RWPE2 (cell line): ENCODE data around the gene TRERF1.

Experiments used
- ATAC-seq: fragments of 200-7000 bp; cut with Tn5 transposase; 3 replicates; pipeline ENCODE4 v1.9.1; 2021; ENCODE audit warnings: low read depth
- DNase-seq: peaks from one replicate; pipeline ENCODE4 v3.0.0-alpha.2; 2020; ENCODE audit warnings: low spot score
- H3K27ac ChIP-seq: fragments of 450-650 bp; 2 replicates; pipeline ENCODE4 v1.5.1; 2017; ENCODE audit warnings: mild to moderate bottlenecking; ENCODE audit not compliant: poor library complexity, severe bottlenecking
- H3K27me3 ChIP-seq: fragments of 250-450 bp; sonication (Bioruptor Pico); 2 replicates; pipeline ENCODE4 v1.5.1; 2021; ENCODE audit warnings: mild to moderate bottlenecking, moderate library complexity; ENCODE audit not compliant: insufficient read depth, poor library complexity, severe bottlenecking
- H3K36me3 ChIP-seq: fragments of 250-450 bp; sonication (Bioruptor Pico); 2 replicates; pipeline ENCODE4 v1.5.1; 2020; ENCODE audit warnings: low read depth, mild to moderate bottlenecking, moderate library complexity
- H3K4me1 ChIP-seq: fragments of 250-450 bp; sonication (Bioruptor Pico); 2 replicates; pipeline ENCODE4 v1.5.1; 2021; ENCODE audit warnings: mild to moderate bottlenecking, moderate library complexity; ENCODE audit not compliant: insufficient read depth, poor library complexity, severe bottlenecking
- H3K4me3 ChIP-seq: fragments of 250-450 bp; sonication (Bioruptor Pico); 2 replicates; pipeline ENCODE4 v1.5.1; 2021; ENCODE audit warnings: mild to moderate bottlenecking, moderate library complexity; ENCODE audit not compliant: severe bottlenecking
- H3K9me3 ChIP-seq: fragments of 250-450 bp; sonication (Bioruptor Pico); 2 replicates; pipeline ENCODE4 v1.5.1; 2021; ENCODE audit warnings: mild to moderate bottlenecking, moderate library complexity; ENCODE audit not compliant: severe bottlenecking
- TF ChIP-seq, protein P1 (sequence below): fragments of 450-650 bp; IDR thresholded peaks from one replicate; pipeline ENCODE4 v1.5.1; 2017; ENCODE audit warnings: mild to moderate bottlenecking, moderate library complexity; ENCODE audit not compliant: poor library complexity, severe bottlenecking

The TRERF1 gene

DNA sequence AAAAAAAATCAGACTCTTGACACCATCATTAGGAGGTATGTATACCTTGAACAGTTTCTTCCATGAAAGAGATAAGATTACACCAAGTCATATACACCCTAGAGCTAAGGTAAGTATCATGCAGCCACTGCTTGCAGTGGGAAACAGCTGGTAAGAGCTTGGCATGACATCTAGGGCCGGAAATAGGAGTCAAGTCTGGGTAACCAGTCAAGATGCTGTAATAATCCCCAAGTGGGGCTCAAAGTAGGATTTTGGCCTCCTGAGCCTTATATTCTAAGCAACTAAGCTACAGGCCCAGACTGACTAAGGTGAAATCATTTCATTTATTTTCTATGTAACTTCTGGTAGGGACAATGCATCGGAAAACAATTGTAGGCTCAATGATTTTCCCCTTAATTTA lies 23.9 kb downstream of the TRERF1 start:
- H3K4me1 ChIP-seq, result no peaks in the 10 kb centered on the region
- no peak overlapping the region for H3K4me3 ChIP-seq
- H3K36me3 ChIP-seq, result 0 out of 2 replicates have a peak, but pooled peaks cover 2% of the 10 kb centered on the region
- H3K27me3 ChIP-seq, result no peaks in the 10 kb centered on the region
- no peaks in the 10 kb centered on the region for H3K9me3 ChIP-seq
- DNase-seq, result no peak
- TF ChIP-seq, protein P1, sequence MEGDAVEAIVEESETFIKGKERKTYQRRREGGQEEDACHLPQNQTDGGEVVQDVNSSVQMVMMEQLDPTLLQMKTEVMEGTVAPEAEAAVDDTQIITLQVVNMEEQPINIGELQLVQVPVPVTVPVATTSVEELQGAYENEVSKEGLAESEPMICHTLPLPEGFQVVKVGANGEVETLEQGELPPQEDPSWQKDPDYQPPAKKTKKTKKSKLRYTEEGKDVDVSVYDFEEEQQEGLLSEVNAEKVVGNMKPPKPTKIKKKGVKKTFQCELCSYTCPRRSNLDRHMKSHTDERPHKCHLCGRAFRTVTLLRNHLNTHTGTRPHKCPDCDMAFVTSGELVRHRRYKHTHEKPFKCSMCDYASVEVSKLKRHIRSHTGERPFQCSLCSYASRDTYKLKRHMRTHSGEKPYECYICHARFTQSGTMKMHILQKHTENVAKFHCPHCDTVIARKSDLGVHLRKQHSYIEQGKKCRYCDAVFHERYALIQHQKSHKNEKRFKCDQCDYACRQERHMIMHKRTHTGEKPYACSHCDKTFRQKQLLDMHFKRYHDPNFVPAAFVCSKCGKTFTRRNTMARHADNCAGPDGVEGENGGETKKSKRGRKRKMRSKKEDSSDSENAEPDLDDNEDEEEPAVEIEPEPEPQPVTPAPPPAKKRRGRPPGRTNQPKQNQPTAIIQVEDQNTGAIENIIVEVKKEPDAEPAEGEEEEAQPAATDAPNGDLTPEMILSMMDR, result no peak
- H3K27ac ChIP-seq, result no peak overlapping the region
- no peak for ATAC-seq

DNA sequence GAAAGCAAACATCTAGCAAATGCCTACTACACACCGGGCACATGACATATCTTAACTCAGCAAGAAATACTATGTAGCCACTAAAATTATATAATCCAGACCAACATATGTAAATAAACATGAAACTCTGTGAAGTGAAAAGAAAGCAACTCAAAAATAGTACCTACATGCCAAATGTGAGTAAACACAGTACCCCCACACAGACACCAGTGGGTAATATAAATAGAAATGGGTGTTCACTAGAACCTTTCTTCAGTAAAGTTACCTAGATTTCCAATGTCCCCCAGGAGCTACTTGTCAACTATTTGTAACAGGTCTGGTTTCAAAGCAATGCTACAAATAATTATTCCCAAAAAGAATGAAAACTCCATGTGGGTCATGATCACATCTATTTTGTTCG lies 25.5 kb downstream of the TRERF1 start:
- no peak overlapping the region for H3K27ac ChIP-seq
- TF ChIP-seq, protein P1, result no peak
- H3K36me3 ChIP-seq, result no peaks in the 10 kb centered on the region
- H3K4me3 ChIP-seq, result no peak overlapping the region
- ATAC-seq, result no peak
- no peaks in the 10 kb centered on the region for H3K27me3 ChIP-seq
- no peak for DNase-seq
- no peaks in the 10 kb centered on the region for H3K9me3 ChIP-seq
- no peaks in the 10 kb centered on the region for H3K4me1 ChIP-seq

- no peak for ATAC-seq
- H3K27ac ChIP-seq, result no peak overlapping the region
- TF ChIP-seq, protein P1, result no peak
- no peak overlapping the region for H3K4me3 ChIP-seq
- no peak for DNase-seq
- H3K27me3 ChIP-seq, result no peaks in the 10 kb centered on the region
- H3K9me3 ChIP-seq, result no peaks in the 10 kb centered on the region
- H3K36me3 ChIP-seq, result no peaks in the 10 kb centered on the region
- H3K4me1 ChIP-seq, result no peaks in the 10 kb centered on the region
Measured at GRCh38 chr6:42424906-42425474, 26.7 kb downstream of the TRERF1 start.

DNA sequence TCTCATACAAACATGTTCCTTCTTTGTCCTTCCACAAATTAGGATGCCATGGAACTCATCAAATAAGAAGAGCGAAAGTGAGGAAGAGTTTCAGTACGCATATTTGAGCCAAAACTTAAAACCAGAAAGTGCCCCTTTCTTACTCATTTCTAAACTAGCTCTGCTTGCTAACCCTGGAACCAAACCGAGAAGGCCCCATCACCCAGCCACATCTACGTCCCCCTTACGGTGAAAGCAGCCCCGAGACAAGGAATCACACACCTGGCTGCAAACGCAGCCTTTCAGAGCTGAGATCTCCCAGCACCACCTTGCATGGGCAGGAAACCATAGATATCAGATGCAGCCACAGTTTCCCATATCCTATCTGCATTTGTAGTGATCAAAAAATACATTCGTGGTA lies 28.5 kb downstream of the TRERF1 start:
- ATAC-seq (no peak), DNase-seq (no peak)
- TF ChIP-seq, protein P1, result no peak
- Histone ChIP-seq H3K4me3 (no peak overlapping the region), H3K36me3 (no peaks in the 10 kb centered on the region), H3K9me3 (no peaks in the 10 kb centered on the region), H3K4me1 (no peaks in the 10 kb centered on the region), H3K27me3 (no peaks in the 10 kb centered on the region), H3K27ac (no peak overlapping the region)

- H3K27ac ChIP-seq, result no peak overlapping the region
- ATAC-seq (no peak), DNase-seq (no peak)
- no peaks in the 10 kb centered on the region for H3K27me3 ChIP-seq
- H3K9me3 ChIP-seq, result no peaks in the 10 kb centered on the region
- no peaks in the 10 kb centered on the region for H3K4me1 ChIP-seq
- H3K4me3 ChIP-seq, result no peak overlapping the region
- TF ChIP-seq, protein P1, result no peak
- H3K36me3 ChIP-seq, result no peaks in the 10 kb centered on the region
Measured at GRCh38 chr6:42420741-42421140, 31.0 kb downstream of the TRERF1 start.
